Right cardiac atrium (tissue), 5 donors: ENCODE results near the gene PCDH12. TPM values are rescaled to one million over a fixed set of nuclear protein-coding genes. Genes with fewer than 3 reads are reported as not detected.
A peak's percentile ranks its signal among the peaks of the same experiment; 100 is the strongest.

Experiments
- ATAC-seq, 2 donors: fragments of 200-7000 bp; cut with Tn5 transposase; one replicate each; pipeline versions ENCODE4 v1.8.0 to v1.9.1; 2020; ENCODE audit warnings: moderate library complexity in 2 of 2, mild to moderate bottlenecking in 1 of 2
- DNase-seq, 3 donors: peaks; one replicate each; pipeline ENCODE4 v3.0.0-alpha.2; 2020
- H3K27ac ChIP-seq: one replicate; pipeline ENCODE4 v1.5.1; 2013; ENCODE audit warnings: mild to moderate bottlenecking, low read length, control low read depth, moderate library complexity
- H3K27me3 ChIP-seq: one replicate; pipeline ENCODE4 v1.6.1; 2013; ENCODE audit not compliant: control insufficient read depth, insufficient read depth
- H3K4me1 ChIP-seq: one replicate; pipeline ENCODE4 v1.6.1; 2013; ENCODE audit warnings: low read length; ENCODE audit not compliant: control insufficient read depth, insufficient read depth
- H3K4me3 ChIP-seq: one replicate; pipeline ENCODE4 v1.5.1; 2013; ENCODE audit warnings: low read length, control low read depth
- H3K9me3 ChIP-seq: one replicate; pipeline ENCODE4 v1.6.1; 2013; ENCODE audit warnings: low read length; ENCODE audit not compliant: control insufficient read depth
- WGBS: extraction: QIAGEN DNeasy Blood & Tissue Kit; methylation state at CpG from one replicate; pipeline ENCODE4 v1.1.7; 2013; 5-methylcytosine and 5-hydroxymethylcytosine counted together
- intact Hi-C, 4 donors: fragments of 100-400 bp; cut with DNase I; formaldehyde crosslinking; loops; one replicate each; pipeline versions ENCODE4 v1.11.0 to v1.14.0; 2022 to 2023
- long read RNA-seq, 4 donors: library from polyadenylated mRNA; unstranded; transcript quantifications; one replicate each; pipeline ENCODE4 v2.0.0, GENCODE V29; 2020 to 2021
- polyA plus RNA-seq: library from polyadenylated mRNA; stranded (reverse); fragments of 200-250 nt; gene quantifications from one replicate; pipeline ENCODE4 v1.2.3, GENCODE V29; 2013
- total RNA-seq, 4 donors: library from RNA; stranded (reverse); fragmentation: NEBNext Ultra II Directional; extraction: Animal tissue kit (Norgen Biotek cat#: 25700); gene quantifications; one replicate each; pipeline ENCODE4 v1.2.1, GENCODE V29; 2021
- donor health status: healthy with polysubstance abuse.
- donor health status: DM: no; HTN: yes; CAD: no.
- donor health status: DM: no; HTN: no; CAD: no.
- donor health status: DM: no; HTN: yes; CAD: no; lungs with severe emphysema.
- donor health status: DM: yes; HTN: yes; CAD: no.

Gene PCDH12
- total RNA-seq (1 to 10 TPM; 4.1 to 7.9 (median 6.7) TPM), polyA plus RNA-seq (3.0 TPM)
- long read RNA-seq, donor 1, full-length matches to known transcripts, result 9 of 12 reads
- long read RNA-seq, donor 1, partial matches to known transcripts, result 1 of 12 reads
- long read RNA-seq, donor 1, other reads (novel, unspliced or antisense), result 2 of 12 reads
- long read RNA-seq, donor 2, full-length matches to known transcripts, result 6 of 6 reads
- long read RNA-seq, donor 2, partial matches to known transcripts, result 0 of 6 reads
- long read RNA-seq, donor 2, other reads (novel, unspliced or antisense), result 0 of 6 reads
- long read RNA-seq, donor 3, full-length matches to known transcripts, result 27 of 32 reads
- long read RNA-seq, donor 3, partial matches to known transcripts, result 1 of 32 reads
- long read RNA-seq, donor 3, other reads (novel, unspliced or antisense), result 4 of 32 reads
- long read RNA-seq, donor 4, full-length matches to known transcripts, result 4 of 4 reads
- long read RNA-seq, donor 4, partial matches to known transcripts, result 0 of 4 reads
- long read RNA-seq, donor 4, other reads (novel, unspliced or antisense), result 0 of 4 reads

- Histone ChIP-seq H3K9me3 (no peaks in the 10 kb centered on the region), H3K27me3 (no peaks in the 10 kb centered on the region), H3K27ac (peak within 1 kb of the TSS; percentile 83), H3K4me3 (peak within 1 kb of the TSS; percentile 23), H3K4me1 (peaks cover 5% of the 10 kb centered on the region)
- intact Hi-C loops, result loop anchor here in 2 of 4 donors (5.0 to 10.0 kb wide), 3 partner anchors 36 to 73 kb away; partner anchors contain the start of gene DELE1 (in 1 of the 2)
- WGBS, result 13% methylated on average over 7 of the region's 7 CpGs
- DNase-seq, result peak; percentile 64 to 81 (median 81)
- ATAC-seq, result peak; percentile 65 to 85
Observed at GRCh38 chr5:141958113-141958512, at the start of gene PCDH12. Gene PCDH12, minus strand, starts transcription at chr5:141958202. Its CDS starts 351 bp downstream, at chr5:141957851.

- Histone ChIP-seq H3K27me3 (no peaks in the 10 kb centered on the region), H3K9me3 (no peaks in the 10 kb centered on the region), H3K27ac (no peak overlapping the region), H3K4me1 (peaks cover 4% of the 10 kb centered on the region), H3K4me3 (no peak overlapping the region)
- no peak for ATAC-seq
- 93% methylated on average over 1 of the region's 1 CpG for WGBS
- DNase-seq, result no peak
- intact Hi-C loops, result loop anchor here in 1 of 4 donors (10.0 kb wide), 1 partner anchor 128 kb away; no protein-coding TSS in a partner anchor
Observed at GRCh38 chr5:142007237-142007544, 49.2 kb upstream of the PCDH12 start.

- WGBS, result 80% methylated on average over 3 of the region's 3 CpGs
- no peak overlapping the region for H3K4me3 ChIP-seq
- H3K27me3 ChIP-seq, result no peaks in the 10 kb centered on the region
- H3K27ac ChIP-seq, result no peak overlapping the region
- ATAC-seq (peak in 1 of 2 donors; percentile 18), DNase-seq (no peak)
- no peaks in the 10 kb centered on the region for H3K9me3 ChIP-seq
- intact Hi-C loops, result loop anchor here in 1 of 4 donors (10.0 kb wide), 1 partner anchor 128 kb away; no protein-coding TSS in a partner anchor
- peaks cover under 1% of the 10 kb centered on the region for H3K4me1 ChIP-seq
Observed at GRCh38 chr5:142006363-142007236, 48.6 kb upstream of the PCDH12 start.

- ATAC-seq (no peak), DNase-seq (no peak)
- Histone ChIP-seq H3K4me3 (no peak overlapping the region), H3K4me1 (no peaks in the 10 kb centered on the region), H3K27me3 (no peaks in the 10 kb centered on the region), H3K27ac (no peak overlapping the region), H3K9me3 (no peaks in the 10 kb centered on the region)
- 50% methylated on average over 2 of the region's 2 CpGs for WGBS
- intact Hi-C loops, result loop anchor here in 1 of 4 donors (10.0 kb wide), 1 partner anchor 131 kb away; no protein-coding TSS in a partner anchor
Observed at GRCh38 chr5:142003266-142003800, 45.3 kb upstream of the PCDH12 start.

GRCh38 chr5:142000704-142001484, 42.9 kb upstream of the PCDH12 start:
- Histone ChIP-seq H3K27ac (no peak overlapping the region), H3K27me3 (no peaks in the 10 kb centered on the region), H3K9me3 (no peaks in the 10 kb centered on the region), H3K4me1 (no peaks in the 10 kb centered on the region), H3K4me3 (no peak overlapping the region)
- DNase-seq (no peak), ATAC-seq (no peak)
- intact Hi-C loops, result loop anchor here in 1 of 4 donors (10.0 kb wide), 1 partner anchor 134 kb away; no protein-coding TSS in a partner anchor
- WGBS, result 64% methylated on average over 6 of the region's 6 CpGs

- ATAC-seq (no peak), DNase-seq (no peak)
- intact Hi-C loops, result loop anchor here in 1 of 4 donors (10.0 kb wide), 1 partner anchor 135 kb away; no protein-coding TSS in a partner anchor
- Histone ChIP-seq H3K9me3 (no peaks in the 10 kb centered on the region), H3K27me3 (no peaks in the 10 kb centered on the region), H3K4me1 (no peaks in the 10 kb centered on the region), H3K27ac (no peak overlapping the region), H3K4me3 (no peak overlapping the region)
- WGBS, result 55% methylated on average over 1 of the region's 1 CpG
Observed at GRCh38 chr5:142000173-142000572, 42.2 kb upstream of the PCDH12 start.

GRCh38 chr5:141997358-141997960, 39.5 kb upstream of the PCDH12 start:
- 59% methylated on average over 6 of the region's 6 CpGs for WGBS
- H3K4me3 ChIP-seq, result no peak overlapping the region
- intact Hi-C loops, result no loop called here
- no peaks in the 10 kb centered on the region for H3K9me3 ChIP-seq
- DNase-seq, result no peak
- no peaks in the 10 kb centered on the region for H3K4me1 ChIP-seq
- no peak for ATAC-seq
- no peaks in the 10 kb centered on the region for H3K27me3 ChIP-seq
- no peak overlapping the region for H3K27ac ChIP-seq

GRCh38 chr5:141995656-141996055, 37.7 kb upstream of the PCDH12 start:
- Histone ChIP-seq H3K27ac (no peak overlapping the region), H3K27me3 (no peaks in the 10 kb centered on the region), H3K4me1 (no peaks in the 10 kb centered on the region), H3K4me3 (no peak overlapping the region), H3K9me3 (no peaks in the 10 kb centered on the region)
- DNase-seq, result no peak
- 98% methylated on average over 3 of the region's 3 CpGs for WGBS
- intact Hi-C loops, result no loop called here
- no peak for ATAC-seq

- peak in 1 of 2 donors; percentile 25 for ATAC-seq
- H3K4me3 ChIP-seq, result no peak overlapping the region
- H3K4me1 ChIP-seq, result no peaks in the 10 kb centered on the region
- intact Hi-C loops, result loop anchor here in 3 of 4 donors (5.0 kb wide), 2 partner anchors 148 to 153 kb away; no protein-coding TSS in a partner anchor
- no peak for DNase-seq
- H3K27ac ChIP-seq, result no peak overlapping the region
- H3K27me3 ChIP-seq, result no peaks in the 10 kb centered on the region
- WGBS, result 53% methylated on average over 4 of the region's 4 CpGs
- H3K9me3 ChIP-seq, result no peaks in the 10 kb centered on the region
Observed at GRCh38 chr5:141994511-141995136, 36.6 kb upstream of the PCDH12 start.
